Hair follicle dermal papilla cell (primary cell): ENCODE measurements around the gene AKAP10. TPM values are rescaled to one million over a fixed set of nuclear protein-coding genes. Genes with fewer than 3 reads are reported as not detected.

Experiments used
- small RNA-seq: library from RNA; depleted of rRNA; stranded (forward); fragments of <200 nt; gene quantifications from one replicate; pipeline ENCODE3, GENCODE V24; 2012
- total RNA-seq: library from RNA; depleted of rRNA; stranded (reverse); fragments of >200 nt; gene quantifications from 2 replicates; pipeline ENCODE4 v1.2.3, GENCODE V29; 2012

AKAP10 gene
- 25.3 and 31.8 TPM in 2 replicates for total RNA-seq

DNA sequence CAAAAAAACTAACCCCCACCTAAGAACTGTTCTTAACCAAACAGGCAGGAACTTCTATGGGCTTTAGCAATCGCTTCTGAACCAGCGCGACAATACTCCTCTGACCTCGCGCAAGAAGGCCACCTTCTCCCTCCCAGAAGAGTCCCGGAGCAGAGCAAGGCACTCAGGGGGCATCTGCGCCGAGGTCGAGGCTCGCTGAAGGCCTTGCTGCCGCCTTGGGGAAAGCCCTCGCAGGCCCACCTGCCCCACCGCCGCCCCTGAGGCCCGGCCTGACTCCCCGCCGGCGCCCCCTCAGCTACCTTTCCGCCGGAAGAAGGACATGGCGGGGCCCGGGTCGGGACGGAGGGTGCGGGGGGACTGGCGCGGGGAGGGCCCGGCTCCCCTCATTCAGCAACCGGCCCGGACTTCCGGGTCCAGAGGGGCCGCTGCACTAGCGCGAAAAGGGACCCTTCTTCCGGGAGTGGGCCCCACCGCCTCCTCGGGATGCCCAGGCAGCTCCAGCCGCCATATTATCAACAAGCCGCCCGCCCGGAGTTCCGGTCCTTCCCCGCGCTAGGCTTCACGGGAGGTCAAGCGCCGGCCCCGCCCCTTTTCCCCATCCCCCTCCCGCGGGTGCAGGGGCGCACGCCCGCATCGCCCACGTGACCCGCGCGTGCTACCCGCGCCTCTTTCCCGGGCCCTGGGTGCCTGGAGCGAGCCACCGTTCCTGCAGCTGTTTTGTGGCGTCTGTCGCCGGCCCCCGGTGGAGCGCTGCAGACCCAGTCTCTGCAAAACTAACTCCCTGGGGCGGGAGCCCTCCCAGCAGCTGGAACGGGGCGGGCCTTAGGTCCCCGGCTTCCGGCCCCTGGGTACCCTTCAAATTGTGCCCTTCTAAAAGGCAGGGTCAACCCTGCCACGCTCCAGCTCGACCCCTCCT, at the start of gene AKAP10:
AKAP10 (minus strand) TSS at position 536 of the 916 bp plus-strand sequence; CDS start at position 387, 149 bp downstream.

DNA sequence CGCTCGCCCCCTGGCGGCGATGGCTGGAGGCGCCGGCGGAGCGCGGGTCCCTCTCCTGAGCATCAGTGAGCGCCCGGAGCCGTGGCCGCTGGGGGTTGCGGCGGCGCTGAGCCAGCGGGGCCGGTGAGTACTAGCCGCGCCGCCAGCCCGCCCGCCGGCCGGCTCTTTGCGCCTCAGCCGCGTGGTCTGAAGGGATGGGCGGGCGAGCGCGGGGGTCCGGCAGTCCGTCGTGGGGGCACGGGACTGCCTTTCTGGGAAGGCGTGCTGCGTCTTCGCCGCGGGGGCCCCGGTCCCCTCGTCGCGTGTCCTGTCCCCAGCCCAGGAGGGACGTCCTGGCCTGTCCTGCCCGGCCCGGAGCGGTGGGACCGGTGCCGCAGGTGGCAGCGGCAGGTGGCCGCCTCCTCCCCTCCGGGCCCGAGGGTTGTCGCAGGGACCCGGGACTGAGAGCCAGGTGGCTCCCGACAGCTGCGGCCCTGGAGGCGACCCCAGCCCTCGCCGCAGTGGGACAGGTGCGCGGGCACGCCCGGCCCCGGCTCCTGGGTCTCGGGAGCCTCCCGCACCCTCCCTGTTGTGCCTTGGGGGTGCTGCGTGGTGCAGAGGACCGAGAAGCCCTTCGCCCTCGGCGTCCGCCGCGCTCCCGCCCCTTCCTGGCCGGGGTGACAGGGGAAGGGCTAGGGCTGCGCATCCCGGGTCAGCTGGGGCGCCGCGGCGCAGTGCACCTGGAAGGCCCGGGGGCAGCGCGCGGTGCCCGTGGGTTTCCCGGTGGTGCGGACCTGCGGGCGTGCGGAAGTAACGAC, 31.9 kb upstream of the AKAP10 start, which contains the start of gene SPECC1:
SPECC1 (plus strand) TSS at position 58 of the 797 bp plus-strand sequence. CDS start 87,293 bp downstream, outside the sequence.

DNA sequence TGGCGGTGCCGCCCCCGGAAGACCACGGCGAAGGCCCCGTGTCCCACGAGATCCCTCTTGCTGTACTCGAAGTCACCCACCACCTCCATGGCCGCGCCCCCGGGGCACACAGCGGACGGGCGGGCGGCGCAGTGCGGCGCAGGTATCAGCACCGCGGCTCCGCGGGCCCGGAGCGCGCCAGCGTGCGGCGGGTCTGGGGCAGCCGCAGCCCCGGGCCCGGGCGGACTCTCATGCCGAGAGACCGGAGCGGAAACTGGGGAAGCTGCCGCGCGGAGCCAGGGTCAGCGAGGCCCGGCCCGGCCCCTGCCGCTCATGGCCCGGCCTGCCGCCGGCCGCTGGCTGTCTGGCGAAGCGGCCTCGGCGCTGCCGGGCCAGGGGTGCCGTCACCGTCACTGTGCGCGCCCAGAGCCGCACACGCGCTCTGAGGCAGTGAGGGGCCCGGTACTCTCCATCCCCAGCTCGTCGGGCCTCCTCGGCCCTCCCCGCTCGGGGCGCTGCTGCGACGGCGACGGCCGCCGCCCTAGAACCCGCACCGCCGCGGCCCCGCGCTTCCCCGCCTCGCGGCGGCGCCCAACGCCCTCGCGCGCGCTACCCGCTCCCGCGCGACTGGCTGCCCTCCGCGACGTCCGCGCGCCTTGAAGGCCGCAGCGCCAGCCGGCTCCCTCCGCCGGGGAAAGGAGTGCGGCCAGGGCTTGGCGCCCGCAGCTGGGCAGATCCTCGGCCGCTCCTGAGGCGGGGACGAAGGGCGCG, 110.1 kb downstream of the AKAP10 start, which contains the start of gene ULK2:
ULK2 (minus strand) TSS at position 608 of the 750 bp plus-strand sequence; CDS start at position 89, 519 bp downstream.

Small RNAs within 50 kb of the gene (small RNA-seq; reads per million reads assigned to genes)
- not detected for gene AC015726.2

Other genes starting within 250 kb of the AKAP10 start
- gene ALDH3A1, start 229.5 kb downstream of the AKAP10 start, total RNA-seq: 8.1 and 10.4 TPM in 2 replicates
- gene ULK2, start 109.9 kb downstream of the AKAP10 start, total RNA-seq: 31.6 and 32.7 TPM in 2 replicates
- 21.9 and 27.8 TPM in 2 replicates for gene SPECC1, start 31.5 kb upstream of the AKAP10 start, total RNA-seq